Retina (tissue), 1 donor: ENCODE results near the gene GADD45B.
"Not testable (repeated sequence)": the region's sequence is repeated elsewhere in the genome, so short reads cannot be mapped to it uniquely, and the experiment has no call there.

ENCODE experiments used
- DNase-seq: peaks from one replicate; pipeline ENCODE4 v3.0.0-alpha.2; 2016

Gene GADD45B

DNA sequence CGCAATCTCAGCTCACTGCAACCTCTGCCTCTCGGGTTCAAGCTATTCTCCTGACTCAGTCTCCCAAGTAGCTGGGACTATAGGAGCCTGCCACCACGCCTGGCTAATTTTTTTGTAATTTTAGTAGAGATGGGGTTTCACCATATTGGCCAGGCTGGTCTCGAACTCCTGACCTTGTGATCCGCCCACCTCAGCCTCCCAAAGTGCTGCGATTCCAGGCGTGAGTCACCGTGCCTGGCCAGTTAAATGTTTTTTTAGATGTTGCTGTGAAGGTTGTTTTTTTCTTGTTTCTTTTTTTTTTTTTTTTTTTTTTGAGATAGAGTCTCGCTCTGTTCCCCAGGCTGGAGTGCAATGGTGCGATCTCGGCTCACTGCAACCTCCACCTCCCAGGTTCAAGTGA, 42.9 kb downstream of the GADD45B start:
- DNase-seq, result not testable (repeated sequence)

DNA sequence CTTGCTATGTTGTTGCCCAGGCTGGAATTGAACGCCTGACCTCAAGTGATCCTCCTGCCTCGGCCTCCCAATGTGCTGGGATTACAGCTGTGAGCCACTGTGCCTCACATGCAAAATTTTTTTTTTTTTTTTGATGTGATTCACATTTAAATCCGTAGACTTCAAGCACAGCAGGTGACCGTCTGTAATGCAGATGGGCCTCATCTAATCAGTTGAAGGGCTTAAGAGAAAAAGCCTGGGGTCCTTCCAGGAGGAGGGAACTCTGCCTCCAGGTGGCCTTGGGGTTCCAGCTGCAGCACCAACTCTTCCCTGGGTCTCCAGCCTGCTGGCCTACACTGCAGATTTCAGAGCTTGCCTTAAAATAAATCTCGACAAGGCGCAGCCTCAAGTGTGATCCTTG, 43.6 kb downstream of the GADD45B start:
- DNase-seq, result no peak

DNA sequence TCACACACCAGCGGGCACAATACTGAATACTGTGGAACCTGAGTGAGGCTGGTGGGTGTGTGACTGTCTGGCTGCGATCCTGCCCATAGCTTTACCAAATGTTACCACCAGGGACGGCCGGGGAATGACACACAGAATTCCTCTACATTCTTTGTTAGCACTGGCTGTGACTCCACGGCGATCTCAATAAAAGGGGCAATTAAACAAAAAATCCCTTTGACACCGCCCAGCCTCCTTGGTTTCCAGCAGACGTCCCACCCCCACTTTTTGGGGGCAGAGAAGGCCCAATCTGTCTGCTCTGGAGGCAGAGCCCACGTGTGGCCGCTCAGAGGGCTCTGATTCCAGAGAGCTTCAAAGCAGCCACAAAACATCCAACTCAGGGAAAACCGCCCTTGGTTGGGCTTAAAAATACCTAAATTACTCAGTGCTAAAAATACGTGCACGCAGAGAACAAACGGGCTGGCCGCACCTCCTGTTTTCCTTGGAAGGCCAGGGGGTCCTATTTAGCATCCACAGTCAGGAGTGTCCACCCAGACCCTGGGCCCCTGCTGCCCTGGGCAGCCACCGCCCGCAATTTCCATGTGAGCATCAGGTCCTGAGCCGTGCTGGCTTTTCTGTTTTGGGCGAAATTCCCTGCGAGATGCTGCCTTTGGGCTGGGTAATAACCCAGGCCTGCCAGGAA, 47.8 kb downstream of the GADD45B start:
- DNase-seq, result no peak

DNA sequence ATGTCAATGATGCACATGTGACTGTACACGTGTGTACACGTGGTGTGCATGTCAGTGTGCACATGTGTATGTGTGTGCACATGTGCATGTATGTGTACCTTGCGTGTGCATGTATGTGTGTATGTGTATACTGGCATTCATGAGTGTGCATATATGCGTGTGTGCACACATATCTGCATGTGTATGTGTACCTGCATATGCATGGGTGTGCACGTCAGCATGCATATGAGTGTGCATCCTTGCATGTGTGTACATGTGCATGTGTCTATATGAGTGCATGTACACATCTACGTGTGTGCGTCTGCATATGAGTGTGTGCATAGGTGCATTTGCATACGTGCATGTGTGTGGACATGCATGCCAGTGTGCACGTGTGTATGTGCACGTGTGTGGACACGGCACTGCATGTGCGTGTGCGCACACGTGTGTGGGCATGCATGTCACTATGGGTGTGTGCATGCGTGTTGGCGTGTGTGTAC, 48.5 kb downstream of the GADD45B start:
- no peak for DNase-seq

DNA sequence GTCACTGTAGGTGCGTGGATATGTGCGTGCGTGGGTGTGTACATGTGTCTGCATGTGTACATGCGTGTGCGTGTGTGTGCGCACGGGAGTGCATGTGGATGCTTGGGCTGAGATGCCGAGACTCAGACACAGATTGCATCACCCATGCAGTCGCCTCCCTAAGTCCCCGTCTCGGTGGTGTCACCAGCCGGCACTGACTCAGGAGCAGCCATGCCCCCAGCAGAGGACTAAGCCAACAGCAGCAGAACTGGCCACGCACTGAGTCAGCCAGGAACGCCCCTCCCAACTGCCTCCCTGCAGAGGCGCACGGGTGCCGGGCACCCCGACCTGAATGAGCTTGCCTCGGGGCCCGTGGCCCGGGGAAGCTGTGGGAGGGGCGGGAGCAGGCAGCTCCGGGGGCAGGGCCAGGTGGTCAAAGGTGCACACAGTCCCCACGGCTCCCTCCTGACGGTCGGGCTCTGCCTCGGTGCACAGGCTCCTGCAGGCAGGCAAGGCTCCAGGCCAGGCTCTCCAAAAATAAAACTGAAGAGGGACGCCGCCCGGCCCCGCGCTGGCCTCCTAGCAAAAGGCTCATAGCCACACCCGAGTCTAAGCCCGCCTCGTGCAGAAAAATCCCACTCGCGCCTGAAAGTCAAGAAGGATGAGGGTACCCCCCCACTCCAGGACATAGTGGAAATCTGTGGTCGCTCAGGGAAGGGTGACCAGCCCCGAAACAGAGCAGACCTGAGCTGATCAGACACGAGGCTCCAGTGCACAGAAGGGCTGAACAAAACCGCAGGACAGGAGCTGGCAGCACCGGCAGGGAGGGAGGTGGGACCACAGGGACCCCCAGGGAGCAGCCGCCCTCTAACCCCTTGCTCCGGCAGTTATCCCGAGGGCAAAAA, 49.2 kb downstream of the GADD45B start:
- DNase-seq, result no peak

DNA sequence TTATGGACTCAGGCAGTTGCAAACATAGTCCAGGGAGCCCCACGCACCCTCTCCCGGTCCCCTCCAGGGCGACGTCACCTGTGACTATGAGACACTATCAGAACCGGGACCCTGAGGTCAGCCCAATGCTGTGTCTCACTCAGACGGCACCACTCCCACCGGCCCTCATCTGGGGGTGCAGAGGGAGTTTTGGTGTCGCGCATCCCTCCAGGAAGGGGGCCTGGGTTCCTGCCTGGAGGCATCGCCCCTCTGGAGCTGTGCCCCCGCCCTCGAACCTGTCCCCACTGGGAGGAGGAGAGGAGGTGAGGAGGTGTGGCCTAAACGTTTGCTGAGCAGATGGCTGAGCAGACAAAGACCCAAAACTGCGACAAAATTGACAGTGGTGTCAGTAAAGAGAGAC, 51.2 kb downstream of the GADD45B start:
- DNase-seq, result no peak

DNA sequence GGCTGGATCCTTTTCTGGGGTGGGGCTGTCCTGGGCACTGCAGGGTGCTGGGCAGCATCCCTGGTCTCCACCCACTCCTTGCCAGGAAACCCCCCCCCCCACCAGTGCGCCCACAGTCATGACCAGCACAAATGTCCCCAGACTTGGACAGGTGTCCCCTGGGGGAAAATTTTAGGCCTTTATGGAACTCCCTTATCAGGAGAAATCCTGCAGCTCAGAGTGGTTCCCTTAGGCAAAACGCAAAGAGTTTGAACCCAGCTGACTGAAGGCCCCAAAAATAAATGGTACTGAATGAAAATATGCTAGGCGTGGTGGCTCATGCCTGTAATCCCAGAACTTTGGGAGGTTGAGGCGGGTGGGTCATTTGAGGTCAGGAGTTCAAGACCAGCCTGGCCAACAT, 51.8 kb downstream of the GADD45B start:
- DNase-seq, result no peak
